OCI-LY3 (cell line): ENCODE measurements around the gene SAMD13.

Source experiments
- H2AFZ ChIP-seq: fragments of 200-600, 300-600 bp; shearing (Covaris generic); 2 replicates; pipeline ENCODE4 v1.6.0; 2014; ENCODE audit warnings: antibody characterized with exemption, low read depth, low read length
- H3K27ac ChIP-seq: fragments of 200-600, 300-600 bp; sonication (generic); 2 replicates; pipeline ENCODE4 v1.5.1; 2014; ENCODE audit warnings: mild to moderate bottlenecking, low read length, moderate library complexity, mixed read lengths
- H3K27me3 ChIP-seq: fragments of 200-600, 300-600 bp; sonication (generic); 2 replicates; pipeline ENCODE4 v1.6.1; 2014; ENCODE audit warnings: low read depth, low read length, mixed read lengths
- H3K36me3 ChIP-seq: fragments of 200-600, 300-600 bp; sonication (generic); replicated peaks from 2 replicates; pipeline ENCODE3; 2014; ENCODE audit warnings: low read depth, low read length, mixed read lengths
- H3K4me1 ChIP-seq: fragments of 300-600, 200-600 bp; sonication (generic); 2 replicates; pipeline ENCODE4 v1.6.1; 2014; ENCODE audit warnings: low read length, mixed read lengths
- H3K4me2 ChIP-seq: fragments of 200-600, 300-600 bp; sonication (generic); 2 replicates; pipeline ENCODE4 v1.6.1; 2014; ENCODE audit warnings: low read length, mixed read lengths
- H3K4me3 ChIP-seq: fragments of 300-600, 200-600 bp; sonication (generic); 2 replicates; pipeline ENCODE4 v1.5.1; 2014; ENCODE audit warnings: antibody characterized with exemption, mild to moderate bottlenecking, low read length, moderate library complexity
- H3K79me2 ChIP-seq: fragments of 300-600, 200-600 bp; shearing (Covaris generic); 2 replicates; pipeline ENCODE4 v1.6.1; 2014; ENCODE audit warnings: mild to moderate bottlenecking, low read length, mixed read lengths
- H3K9ac ChIP-seq: fragments of 300-600, 200-600 bp; shearing (Covaris generic); 2 replicates; pipeline ENCODE4 v1.6.0; 2014; ENCODE audit warnings: mild to moderate bottlenecking, low read length, moderate library complexity
- H3K9me3 ChIP-seq: fragments of 200-600, 300-600 bp; shearing (Covaris generic); 2 replicates; pipeline ENCODE4 v1.6.1; 2014; ENCODE audit warnings: low read length, mixed read lengths; ENCODE audit not compliant: insufficient read depth
- H4K20me1 ChIP-seq: fragments of 200-600, 300-600 bp; sonication (generic); 2 replicates; pipeline ENCODE4 v1.6.1; 2016; ENCODE audit warnings: low read length, mixed read lengths; ENCODE audit not compliant: insufficient read depth
- EZH2phosphoT487 ChIP-seq: fragments of 200-600 bp; shearing (Covaris generic); IDR thresholded peaks from 2 replicates; pipeline ENCODE4 v1.6.1; 2018; ENCODE audit warnings: antibody characterized with exemption, mixed run types, low read depth
- TF ChIP-seq, protein P1 (sequence below): fragments of 200-600, 300-600 bp; sonication (generic); IDR thresholded peaks from 2 replicates; pipeline ENCODE4 v1.5.1; 2014; ENCODE audit warnings: antibody characterized with exemption, low read length, low read depth

The SAMD13 gene

DNA sequence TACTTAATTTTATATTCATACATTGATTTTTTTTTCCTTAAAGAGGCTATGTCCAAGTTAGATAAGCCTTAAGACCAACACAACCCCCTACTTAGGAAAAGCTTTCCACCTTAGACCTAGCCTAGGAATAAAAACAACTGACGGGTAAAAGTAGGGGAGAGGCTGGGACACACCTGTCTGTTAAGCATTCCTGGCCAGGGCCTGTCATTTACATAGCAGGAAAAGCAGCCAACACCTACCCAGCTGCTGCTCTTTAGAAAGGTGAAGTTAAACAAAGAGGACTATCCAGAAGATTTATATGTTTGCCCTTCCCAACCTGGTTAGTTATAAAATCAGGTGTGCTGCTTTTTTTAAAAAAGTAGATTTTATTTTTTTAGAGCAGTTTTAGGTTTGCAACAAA, 29.1 kb upstream of the SAMD13 start:
- H3K36me3 ChIP-seq = no peaks in the 10 kb centered on the region
- H2AFZ ChIP-seq = peak overlapping the region; percentile 67; the same call in 1 of the 2 replicates
- H3K79me2 ChIP-seq = no peaks in the 10 kb centered on the region
- H4K20me1 ChIP-seq = no peaks in the 10 kb centered on the region
- H3K9me3 ChIP-seq = no peaks in the 10 kb centered on the region
- H3K4me3 ChIP-seq = no peak overlapping the region
- H3K27ac ChIP-seq = peak overlapping the region; percentile 59; the same call in 1 of the 2 replicates
- peak overlapping the region; percentile 93 for H3K4me2 ChIP-seq
- peak overlapping the region; percentile 54 for H3K9ac ChIP-seq
- H3K27me3 ChIP-seq = no peaks in the 10 kb centered on the region
- TF ChIP-seq, protein P1, sequence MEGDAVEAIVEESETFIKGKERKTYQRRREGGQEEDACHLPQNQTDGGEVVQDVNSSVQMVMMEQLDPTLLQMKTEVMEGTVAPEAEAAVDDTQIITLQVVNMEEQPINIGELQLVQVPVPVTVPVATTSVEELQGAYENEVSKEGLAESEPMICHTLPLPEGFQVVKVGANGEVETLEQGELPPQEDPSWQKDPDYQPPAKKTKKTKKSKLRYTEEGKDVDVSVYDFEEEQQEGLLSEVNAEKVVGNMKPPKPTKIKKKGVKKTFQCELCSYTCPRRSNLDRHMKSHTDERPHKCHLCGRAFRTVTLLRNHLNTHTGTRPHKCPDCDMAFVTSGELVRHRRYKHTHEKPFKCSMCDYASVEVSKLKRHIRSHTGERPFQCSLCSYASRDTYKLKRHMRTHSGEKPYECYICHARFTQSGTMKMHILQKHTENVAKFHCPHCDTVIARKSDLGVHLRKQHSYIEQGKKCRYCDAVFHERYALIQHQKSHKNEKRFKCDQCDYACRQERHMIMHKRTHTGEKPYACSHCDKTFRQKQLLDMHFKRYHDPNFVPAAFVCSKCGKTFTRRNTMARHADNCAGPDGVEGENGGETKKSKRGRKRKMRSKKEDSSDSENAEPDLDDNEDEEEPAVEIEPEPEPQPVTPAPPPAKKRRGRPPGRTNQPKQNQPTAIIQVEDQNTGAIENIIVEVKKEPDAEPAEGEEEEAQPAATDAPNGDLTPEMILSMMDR = no peak
- no peak for TF ChIP-seq EZH2phosphoT487
- H3K4me1 ChIP-seq = peaks cover 19% of the 10 kb centered on the region

DNA sequence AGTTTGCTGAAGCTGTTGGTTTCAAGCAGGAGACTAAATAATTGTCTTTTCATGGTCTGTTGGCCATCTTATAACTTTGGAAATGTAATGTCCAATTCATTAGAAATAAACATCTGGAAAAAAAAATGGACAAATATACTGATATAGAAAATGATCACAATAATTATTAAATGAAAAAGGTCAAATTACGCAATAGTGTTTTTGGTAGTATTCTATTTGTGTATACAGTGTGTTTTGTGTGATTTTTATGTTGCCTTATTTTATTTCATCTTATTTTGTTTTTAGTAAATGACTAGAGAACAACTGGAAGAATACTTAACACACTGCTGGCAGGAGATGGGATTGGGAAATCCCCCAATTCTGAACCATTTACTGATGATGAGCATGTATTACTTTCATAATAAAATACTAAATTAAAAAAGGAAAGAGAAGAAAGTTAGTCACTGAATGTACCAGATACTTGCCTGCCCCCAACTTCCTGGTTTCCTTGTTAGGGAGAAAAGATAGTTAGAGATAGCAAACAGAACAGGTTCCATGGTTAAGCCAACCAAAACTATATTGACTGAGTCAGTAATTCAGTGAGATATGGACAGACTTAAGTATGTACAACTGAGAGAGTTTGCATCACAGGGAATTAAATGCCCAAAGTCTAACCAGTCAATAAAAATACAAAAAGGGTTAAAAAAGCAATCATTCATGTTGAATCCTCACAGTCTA, 24.0 kb upstream of the SAMD13 start:
- Histone ChIP-seq H3K4me3 (no peak overlapping the region), H3K4me2 (no peak overlapping the region), H4K20me1 (no peaks in the 10 kb centered on the region), H3K4me1 (peaks cover 3% of the 10 kb centered on the region), H3K27me3 (no peaks in the 10 kb centered on the region), H3K79me2 (no peaks in the 10 kb centered on the region), H3K27ac (no peak overlapping the region), H3K36me3 (no peaks in the 10 kb centered on the region), H3K9ac (no peak overlapping the region), H2AFZ (no peak overlapping the region), H3K9me3 (no peaks in the 10 kb centered on the region)
- TF ChIP-seq EZH2phosphoT487 = no peak
- TF ChIP-seq, protein P1 = no peak

DNA sequence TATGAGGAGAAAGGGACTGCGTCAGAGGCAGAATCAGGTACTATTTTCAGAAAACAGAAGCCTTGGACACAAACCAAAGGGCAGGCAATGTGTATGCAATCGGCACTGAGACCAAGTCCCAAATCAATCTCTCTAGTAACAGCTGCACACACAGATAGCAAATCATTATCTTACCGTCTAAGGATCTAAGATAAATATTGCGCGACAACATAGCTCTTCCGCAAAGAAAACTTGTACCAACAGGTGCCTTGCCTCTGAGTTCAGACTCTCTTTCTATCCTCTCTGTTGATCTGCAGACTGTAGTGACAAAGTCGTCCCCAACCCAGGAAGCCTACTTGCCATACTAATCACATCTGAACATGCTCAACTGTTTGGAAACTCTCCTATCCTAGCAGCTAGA, 22.6 kb upstream of the SAMD13 start:
- H3K4me3 ChIP-seq = no peak overlapping the region
- H3K36me3 ChIP-seq = no peaks in the 10 kb centered on the region
- H3K27me3 ChIP-seq = no peaks in the 10 kb centered on the region
- H3K4me2 ChIP-seq = no peak overlapping the region
- no peaks in the 10 kb centered on the region for H4K20me1 ChIP-seq
- no peak overlapping the region for H3K9ac ChIP-seq
- no peak overlapping the region for H2AFZ ChIP-seq
- no peaks in the 10 kb centered on the region for H3K9me3 ChIP-seq
- TF ChIP-seq, protein P1 = no peak
- TF ChIP-seq EZH2phosphoT487 = no peak
- H3K79me2 ChIP-seq = no peaks in the 10 kb centered on the region
- H3K4me1 ChIP-seq = no peaks in the 10 kb centered on the region
- H3K27ac ChIP-seq = no peak overlapping the region

DNA sequence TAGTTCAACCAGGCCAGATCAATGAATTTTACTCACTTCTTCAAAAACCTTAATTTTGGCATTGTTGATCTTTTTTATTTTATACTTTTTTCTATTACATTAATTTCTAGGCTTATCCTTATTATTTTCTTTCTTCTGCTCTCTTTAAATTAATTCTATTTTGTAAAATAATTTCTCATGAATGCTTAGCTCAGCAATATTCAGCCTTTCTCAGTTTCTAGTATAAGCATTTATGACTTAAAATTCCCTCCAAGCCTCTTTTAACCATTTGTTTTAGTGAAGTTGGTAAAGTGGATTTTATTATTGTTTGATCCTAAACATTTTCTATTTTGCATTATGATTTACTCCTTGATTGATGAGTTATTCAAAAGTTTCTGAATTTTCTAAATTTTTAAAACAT, 20.6 kb upstream of the SAMD13 start:
- TF ChIP-seq, protein P1 = no peak
- no peak for TF ChIP-seq EZH2phosphoT487
- Histone ChIP-seq H3K9ac (no peak overlapping the region), H3K4me1 (no peaks in the 10 kb centered on the region), H3K9me3 (no peaks in the 10 kb centered on the region), H3K79me2 (no peaks in the 10 kb centered on the region), H3K4me3 (no peak overlapping the region), H3K27me3 (no peaks in the 10 kb centered on the region), H3K36me3 (no peaks in the 10 kb centered on the region), H3K4me2 (no peak overlapping the region), H4K20me1 (no peaks in the 10 kb centered on the region), H3K27ac (no peak overlapping the region), H2AFZ (no peak overlapping the region)
